ENCODE data around the gene DUSP28.

DUSP28 gene

DNA sequence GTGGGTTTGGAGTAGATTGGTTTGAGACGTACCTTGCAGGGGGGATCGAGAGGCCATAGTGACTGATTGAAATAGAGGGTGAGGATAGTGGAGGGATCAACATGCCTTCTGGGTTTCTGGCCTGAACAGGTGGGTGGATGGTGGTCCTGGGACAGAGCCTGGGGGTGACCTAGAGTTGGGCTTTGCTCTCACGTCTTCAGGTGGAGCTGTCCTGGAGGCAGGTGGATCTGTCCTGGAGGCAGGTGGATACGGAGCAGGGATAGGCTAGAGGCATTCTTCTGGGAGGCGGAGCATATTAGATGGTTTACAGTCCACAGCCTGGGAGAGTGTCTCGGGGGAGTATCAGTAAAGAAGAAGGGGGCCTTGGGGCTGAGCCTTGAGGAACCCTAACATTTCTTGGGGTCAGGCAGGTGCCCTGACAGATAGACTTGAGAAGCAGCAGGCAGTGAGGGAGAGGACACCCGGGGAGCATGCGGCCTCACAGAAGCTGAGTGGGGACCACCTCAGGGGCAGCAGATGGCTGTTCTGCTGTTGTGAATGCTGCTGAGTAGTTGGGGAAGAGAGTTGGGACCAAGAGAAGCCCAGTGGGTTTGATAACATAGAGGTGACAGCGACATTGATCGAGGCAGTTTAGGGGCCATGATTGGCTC, 28.0 kb downstream of the DUSP28 start:
- no peak overlapping the region for H3K27ac ChIP-seq (ENCODE audit: extremely low read depth, low read depth, low read length)
- POLR2A ChIA-PET, result interaction anchor here (1.2 to 3.3 kb wide), 5 partner anchors 8 to 27 kb away, joined by 5 to 46 read pairs (median 14); no protein-coding TSS in a partner anchor
- no peak for TF ChIP-seq ZNF423 (tag by site-specific recombination; IDR thresholded peaks at IDR 0.05)
- no peak for TF ChIP-seq ZNF239 (tag by site-specific recombination; IDR thresholded peaks at IDR 0.05)
- no peak for TF ChIP-seq ZNF473 (tag by site-specific recombination; IDR thresholded peaks at IDR 0.05)
- TF ChIP-seq ZNF830 (tag by site-specific recombination; IDR thresholded peaks at IDR 0.05; ENCODE audit: low read depth), result no peak
- TF ChIP-seq, protein P1, sequence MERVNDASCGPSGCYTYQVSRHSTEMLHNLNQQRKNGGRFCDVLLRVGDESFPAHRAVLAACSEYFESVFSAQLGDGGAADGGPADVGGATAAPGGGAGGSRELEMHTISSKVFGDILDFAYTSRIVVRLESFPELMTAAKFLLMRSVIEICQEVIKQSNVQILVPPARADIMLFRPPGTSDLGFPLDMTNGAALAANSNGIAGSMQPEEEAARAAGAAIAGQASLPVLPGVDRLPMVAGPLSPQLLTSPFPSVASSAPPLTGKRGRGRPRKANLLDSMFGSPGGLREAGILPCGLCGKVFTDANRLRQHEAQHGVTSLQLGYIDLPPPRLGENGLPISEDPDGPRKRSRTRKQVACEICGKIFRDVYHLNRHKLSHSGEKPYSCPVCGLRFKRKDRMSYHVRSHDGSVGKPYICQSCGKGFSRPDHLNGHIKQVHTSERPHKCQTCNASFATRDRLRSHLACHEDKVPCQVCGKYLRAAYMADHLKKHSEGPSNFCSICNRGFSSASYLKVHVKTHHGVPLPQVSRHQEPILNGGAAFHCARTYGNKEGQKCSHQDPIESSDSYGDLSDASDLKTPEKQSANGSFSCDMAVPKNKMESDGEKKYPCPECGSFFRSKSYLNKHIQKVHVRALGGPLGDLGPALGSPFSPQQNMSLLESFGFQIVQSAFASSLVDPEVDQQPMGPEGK (tag by site-specific recombination; IDR thresholded peaks at IDR 0.05), result no peak
- TF ChIP-seq, protein P2, sequence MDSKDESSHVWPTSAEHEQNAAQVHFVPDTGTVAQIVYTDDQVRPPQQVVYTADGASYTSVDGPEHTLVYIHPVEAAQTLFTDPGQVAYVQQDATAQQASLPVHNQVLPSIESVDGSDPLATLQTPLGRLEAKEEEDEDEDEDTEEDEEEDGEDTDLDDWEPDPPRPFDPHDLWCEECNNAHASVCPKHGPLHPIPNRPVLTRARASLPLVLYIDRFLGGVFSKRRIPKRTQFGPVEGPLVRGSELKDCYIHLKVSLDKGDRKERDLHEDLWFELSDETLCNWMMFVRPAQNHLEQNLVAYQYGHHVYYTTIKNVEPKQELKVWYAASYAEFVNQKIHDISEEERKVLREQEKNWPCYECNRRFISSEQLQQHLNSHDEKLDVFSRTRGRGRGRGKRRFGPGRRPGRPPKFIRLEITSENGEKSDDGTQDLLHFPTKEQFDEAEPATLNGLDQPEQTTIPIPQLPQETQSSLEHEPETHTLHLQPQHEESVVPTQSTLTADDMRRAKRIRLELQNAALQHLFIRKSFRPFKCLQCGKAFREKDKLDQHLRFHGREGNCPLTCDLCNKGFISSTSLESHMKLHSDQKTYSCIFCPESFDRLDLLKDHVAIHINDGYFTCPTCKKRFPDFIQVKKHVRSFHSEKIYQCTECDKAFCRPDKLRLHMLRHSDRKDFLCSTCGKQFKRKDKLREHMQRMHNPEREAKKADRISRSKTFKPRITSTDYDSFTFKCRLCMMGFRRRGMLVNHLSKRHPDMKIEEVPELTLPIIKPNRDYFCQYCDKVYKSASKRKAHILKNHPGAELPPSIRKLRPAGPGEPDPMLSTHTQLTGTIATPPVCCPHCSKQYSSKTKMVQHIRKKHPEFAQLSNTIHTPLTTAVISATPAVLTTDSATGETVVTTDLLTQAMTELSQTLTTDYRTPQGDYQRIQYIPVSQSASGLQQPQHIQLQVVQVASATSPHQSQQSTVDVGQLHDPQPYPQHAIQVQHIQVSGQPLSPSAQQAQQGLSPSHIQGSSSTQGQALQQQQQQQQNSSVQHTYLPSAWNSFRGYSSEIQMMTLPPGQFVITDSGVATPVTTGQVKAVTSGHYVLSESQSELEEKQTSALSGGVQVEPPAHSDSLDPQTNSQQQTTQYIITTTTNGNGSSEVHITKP (tag by site-specific recombination; IDR thresholded peaks at IDR 0.05), result 0 out of 2 replicates have a peak, but pooled peaks have one; percentile 23
- peak; percentile 47; the same call in 1 of the 2 replicates for TF ChIP-seq ZNF600 (tag by site-specific recombination; IDR thresholded peaks at IDR 0.05)
- no peak for TF ChIP-seq HOXD13 (CRISPR knock-in tag; IDR thresholded peaks at IDR 0.05; ENCODE audit: borderline replicate concordance)
- no peak for TF ChIP-seq ZNF777 (tag by site-specific recombination; IDR thresholded peaks at IDR 0.05; ENCODE audit: borderline replicate concordance)
- TF ChIP-seq, protein P3, sequence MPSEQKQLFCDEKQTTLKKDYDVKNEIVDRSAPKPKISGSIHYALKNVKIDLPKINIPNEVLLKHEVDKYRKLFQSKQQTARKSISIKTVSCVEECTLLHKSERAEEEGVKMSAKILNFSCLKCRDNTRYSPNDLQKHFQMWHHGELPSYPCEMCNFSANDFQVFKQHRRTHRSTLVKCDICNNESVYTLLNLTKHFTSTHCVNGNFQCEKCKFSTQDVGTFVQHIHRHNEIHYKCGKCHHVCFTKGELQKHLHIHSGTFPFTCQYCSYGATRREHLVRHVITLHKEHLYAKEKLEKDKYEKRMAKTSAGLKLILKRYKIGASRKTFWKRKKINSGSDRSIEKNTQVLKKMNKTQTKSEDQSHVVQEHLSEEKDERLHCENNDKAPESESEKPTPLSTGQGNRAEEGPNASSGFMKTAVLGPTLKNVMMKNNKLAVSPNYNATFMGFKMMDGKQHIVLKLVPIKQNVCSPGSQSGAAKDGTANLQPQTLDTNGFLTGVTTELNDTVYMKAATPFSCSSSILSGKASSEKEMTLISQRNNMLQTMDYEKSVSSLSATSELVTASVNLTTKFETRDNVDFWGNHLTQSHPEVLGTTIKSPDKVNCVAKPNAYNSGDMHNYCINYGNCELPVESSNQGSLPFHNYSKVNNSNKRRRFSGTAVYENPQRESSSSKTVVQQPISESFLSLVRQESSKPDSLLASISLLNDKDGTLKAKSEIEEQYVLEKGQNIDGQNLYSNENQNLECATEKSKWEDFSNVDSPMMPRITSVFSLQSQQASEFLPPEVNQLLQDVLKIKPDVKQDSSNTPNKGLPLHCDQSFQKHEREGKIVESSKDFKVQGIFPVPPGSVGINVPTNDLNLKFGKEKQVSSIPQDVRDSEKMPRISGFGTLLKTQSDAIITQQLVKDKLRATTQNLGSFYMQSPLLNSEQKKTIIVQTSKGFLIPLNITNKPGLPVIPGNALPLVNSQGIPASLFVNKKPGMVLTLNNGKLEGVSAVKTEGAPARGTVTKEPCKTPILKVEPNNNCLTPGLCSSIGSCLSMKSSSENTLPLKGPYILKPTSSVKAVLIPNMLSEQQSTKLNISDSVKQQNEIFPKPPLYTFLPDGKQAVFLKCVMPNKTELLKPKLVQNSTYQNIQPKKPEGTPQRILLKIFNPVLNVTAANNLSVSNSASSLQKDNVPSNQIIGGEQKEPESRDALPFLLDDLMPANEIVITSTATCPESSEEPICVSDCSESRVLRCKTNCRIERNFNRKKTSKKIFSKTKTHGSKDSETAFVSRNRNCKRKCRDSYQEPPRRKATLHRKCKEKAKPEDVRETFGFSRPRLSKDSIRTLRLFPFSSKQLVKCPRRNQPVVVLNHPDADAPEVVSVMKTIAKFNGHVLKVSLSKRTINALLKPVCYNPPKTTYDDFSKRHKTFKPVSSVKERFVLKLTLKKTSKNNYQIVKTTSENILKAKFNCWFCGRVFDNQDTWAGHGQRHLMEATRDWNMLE (tag by site-specific recombination; conservative IDR thresholded peaks at IDR 0.05; ENCODE audit: low read depth), result no peak

DNA sequence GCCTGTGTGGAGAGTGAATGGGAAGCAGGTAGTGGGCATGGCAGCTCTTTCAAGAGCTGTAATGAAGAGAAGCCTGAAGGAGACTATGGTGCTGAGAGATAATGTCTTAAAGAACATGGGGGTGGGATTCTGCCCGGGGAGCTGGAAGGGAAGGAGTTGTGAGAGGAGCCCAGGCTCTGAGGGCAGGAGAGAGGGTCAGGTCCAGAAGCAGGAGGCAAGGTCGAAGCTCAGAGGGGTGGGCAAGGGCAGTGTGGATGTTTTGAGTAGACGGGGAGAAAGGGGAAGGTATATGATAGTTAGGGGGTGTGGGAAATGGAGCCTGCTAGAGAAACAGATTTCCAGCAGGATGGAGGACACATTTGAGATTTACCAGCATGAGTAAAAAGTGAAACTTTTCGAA, 28.5 kb downstream of the DUSP28 start:
- Histone ChIP-seq H3K9me3 (ENCODE audit: control insufficient read depth, insufficient read depth, low read depth, low read length) (no peaks in the 10 kb centered on the region), H3K36me3 (ENCODE audit: control insufficient read depth in 2 of 2, insufficient read depth in 1 of 2, low read length in 2 of 2) (peaks cover 5 to 47% of the 10 kb centered on the region in 2 experiments; a peak in 2 of 3 replicates), H3K4me1 (ENCODE audit: control insufficient read depth, insufficient read depth, low read length) (peaks cover 13% of the 10 kb centered on the region), H3K4me3 (ENCODE audit: low read depth, low read length) (no peak overlapping the region), H3K27ac (ENCODE audit: extremely low read depth, low read depth, low read length) (no peak overlapping the region)
- no peak for TF ChIP-seq ZNF239 (tag by site-specific recombination; IDR thresholded peaks at IDR 0.05)
- TF ChIP-seq ZNF777 (tag by site-specific recombination; IDR thresholded peaks at IDR 0.05; ENCODE audit: borderline replicate concordance), result no peak
- no peak for TF ChIP-seq KLF8 (tag by site-specific recombination; IDR thresholded peaks at IDR 0.05)
- TF ChIP-seq, protein P4, sequence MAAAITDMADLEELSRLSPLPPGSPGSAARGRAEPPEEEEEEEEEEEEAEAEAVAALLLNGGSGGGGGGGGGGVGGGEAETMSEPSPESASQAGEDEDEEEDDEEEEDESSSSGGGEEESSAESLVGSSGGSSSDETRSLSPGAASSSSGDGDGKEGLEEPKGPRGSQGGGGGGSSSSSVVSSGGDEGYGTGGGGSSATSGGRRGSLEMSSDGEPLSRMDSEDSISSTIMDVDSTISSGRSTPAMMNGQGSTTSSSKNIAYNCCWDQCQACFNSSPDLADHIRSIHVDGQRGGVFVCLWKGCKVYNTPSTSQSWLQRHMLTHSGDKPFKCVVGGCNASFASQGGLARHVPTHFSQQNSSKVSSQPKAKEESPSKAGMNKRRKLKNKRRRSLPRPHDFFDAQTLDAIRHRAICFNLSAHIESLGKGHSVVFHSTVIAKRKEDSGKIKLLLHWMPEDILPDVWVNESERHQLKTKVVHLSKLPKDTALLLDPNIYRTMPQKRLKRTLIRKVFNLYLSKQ (tag by site-specific recombination; IDR thresholded peaks at IDR 0.05; ENCODE audit: borderline replicate concordance), result no peak
- ChIA-PET POLR2A (interaction anchor here (1.2 to 1.3 kb wide), 2 partner anchors 9 to 28 kb away, joined by 5 read pairs; no protein-coding TSS in a partner anchor), CTCF (interaction anchor here (0.6 to 5.5 kb wide), 3 partner anchors 20 to 1692 kb away, joined by 3 to 34 read pairs (median 3); no protein-coding TSS in a partner anchor)

More for the DNA sequence above, 28.0 kb downstream of the DUSP28 start:
- Histone ChIP-seq H3K36me3 (ENCODE audit: control insufficient read depth in 2 of 2, insufficient read depth in 1 of 2, low read length in 2 of 2) (peaks cover 5 to 47% of the 10 kb centered on the region in 2 experiments; a peak in 2 of 3 replicates), H3K9me3 (ENCODE audit: control insufficient read depth, insufficient read depth, low read depth, low read length) (no peaks in the 10 kb centered on the region), H3K4me1 (ENCODE audit: control insufficient read depth, insufficient read depth, low read length) (peaks cover 13% of the 10 kb centered on the region), H3K4me3 (ENCODE audit: low read depth, low read length) (peak overlapping the region; percentile 97)
- CTCF ChIA-PET, result interaction anchor here (0.6 to 5.5 kb wide), 4 partner anchors 21 to 1691 kb away, joined by 3 to 34 read pairs (median 4); no protein-coding TSS in a partner anchor

Data from HEK293 (cell line).